ENCODE measurements around the gene NOVA2. TPM values are rescaled to one million over a fixed set of nuclear protein-coding genes. Genes with fewer than 3 reads are reported as not detected.

Gene NOVA2
- total RNA-seq, 2 donors from 2014 or later = not detected

DNA sequence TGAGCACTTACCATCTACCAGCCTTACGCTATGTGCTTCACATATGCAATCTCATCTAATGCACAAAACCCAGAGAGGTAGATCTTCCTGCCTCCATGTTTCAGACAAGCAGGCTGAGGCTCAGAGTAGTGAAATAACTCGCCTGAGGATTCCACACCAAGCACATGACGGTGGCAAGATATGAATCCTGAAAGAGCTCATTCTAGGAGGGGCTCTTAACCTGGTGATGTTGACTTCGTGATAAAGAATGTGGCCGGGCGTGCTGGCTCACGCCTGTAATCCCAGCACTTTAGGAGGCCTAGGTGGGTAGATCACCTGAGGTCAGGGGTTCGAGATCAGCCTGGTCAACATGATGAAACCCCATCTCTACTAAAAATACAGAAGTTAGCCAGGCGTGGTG lies 5.0 kb downstream of the NOVA2 start:
- H3K36me3 Mint-ChIP-seq (ENCODE audit: low read depth) = peaks cover 17% of the 10 kb centered on the region
- H3K4me1 Mint-ChIP-seq = peaks cover 15% of the 10 kb centered on the region
- DNase-seq = no peak
- no peak for ATAC-seq
- no peak overlapping the region for H3K27ac Mint-ChIP-seq
- H3K9me3 ChIP-seq (ENCODE audit: control insufficient read depth, low read length, poor library complexity, severe bottlenecking) = no peaks in the 10 kb centered on the region
- H3K27me3 Mint-ChIP-seq = peaks cover 79% of the 10 kb centered on the region
- no peak overlapping the region for H3K4me3 Mint-ChIP-seq

GRCh38 chr19:45967246-45967645 lies 6.4 kb downstream of the NOVA2 start:
- no peaks in the 10 kb centered on the region for H3K9me3 ChIP-seq (ENCODE audit: control insufficient read depth, low read length, poor library complexity, severe bottlenecking)
- Mint-ChIP-seq H3K4me1 (peaks cover 10% of the 10 kb centered on the region), H3K36me3 (ENCODE audit: low read depth) (peaks cover 12% of the 10 kb centered on the region), H3K27ac (no peak overlapping the region), H3K27me3 (peaks cover 85% of the 10 kb centered on the region), H3K4me3 (no peak overlapping the region)
- DNase-seq = no peak
- ATAC-seq = no peak

DNA sequence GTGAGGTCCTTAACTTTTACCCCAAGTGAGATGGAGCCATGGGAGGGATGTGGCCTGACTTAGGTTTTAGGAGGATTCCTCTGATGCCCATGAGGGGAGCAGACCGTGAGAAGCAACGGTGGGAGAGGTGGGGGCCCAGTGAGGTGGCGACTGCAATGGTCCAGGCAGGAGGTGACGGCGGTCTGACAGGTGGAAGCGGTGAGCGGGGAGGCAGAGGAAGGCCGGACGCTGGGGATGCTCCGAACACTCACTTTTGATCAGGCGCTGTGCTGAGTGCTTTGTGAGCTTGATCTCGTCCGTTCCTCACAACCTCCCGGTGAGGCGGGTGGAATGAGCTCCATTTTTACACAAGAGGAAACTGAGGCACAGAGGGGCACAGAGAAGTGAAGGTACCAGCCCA lies 11.6 kb downstream of the NOVA2 start:
- no peaks in the 10 kb centered on the region for H3K9me3 ChIP-seq (ENCODE audit: control insufficient read depth, low read length, poor library complexity, severe bottlenecking)
- Mint-ChIP-seq H3K27ac (no peak overlapping the region), H3K4me3 (no peak overlapping the region), H3K4me1 (peaks cover 4% of the 10 kb centered on the region), H3K36me3 (ENCODE audit: low read depth) (peaks cover 18% of the 10 kb centered on the region), H3K27me3 (peaks cover 75% of the 10 kb centered on the region)
- no peak for DNase-seq
- no peak for ATAC-seq

DNA sequence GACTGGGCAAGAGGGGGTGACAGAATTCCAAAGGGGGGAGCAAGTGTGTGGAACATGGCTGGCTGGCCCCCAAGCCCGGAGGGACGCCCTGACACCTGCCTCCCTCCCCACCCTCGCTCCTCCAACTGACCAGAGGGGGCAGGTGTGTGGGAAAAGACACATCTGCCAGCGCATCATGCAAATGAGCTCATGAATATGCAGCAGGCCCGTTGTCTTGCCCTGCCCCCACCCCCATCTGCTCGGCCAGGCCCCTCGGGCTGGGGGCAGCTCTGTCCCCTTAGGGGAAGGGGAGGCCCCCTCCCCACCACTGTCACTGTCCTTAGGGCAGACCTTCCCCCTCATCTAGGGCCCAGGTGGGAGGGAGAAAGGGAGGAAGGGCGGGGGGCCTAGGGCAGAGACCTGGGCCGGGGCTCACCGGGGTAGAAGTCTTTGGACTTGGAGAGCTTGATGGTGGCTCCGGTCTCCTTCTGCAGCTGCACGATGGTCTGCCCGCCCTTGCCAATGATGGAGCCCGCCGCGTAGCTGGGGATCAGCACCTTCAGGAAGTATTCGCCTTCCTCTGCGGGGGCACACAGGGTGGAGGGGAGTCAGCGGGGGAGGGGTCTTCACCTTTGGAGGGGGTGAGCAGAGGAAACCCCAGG lies 12.9 kb downstream of the NOVA2 start:
- Mint-ChIP-seq H3K27ac (no peak overlapping the region), H3K27me3 (peaks cover 71% of the 10 kb centered on the region), H3K4me3 (no peak overlapping the region), H3K4me1 (peaks cover 4% of the 10 kb centered on the region), H3K36me3 (ENCODE audit: low read depth) (peaks cover 18% of the 10 kb centered on the region)
- no peak for DNase-seq
- H3K9me3 ChIP-seq (ENCODE audit: control insufficient read depth, low read length, poor library complexity, severe bottlenecking) = no peaks in the 10 kb centered on the region
- ATAC-seq = no peak

- H3K9me3 ChIP-seq (ENCODE audit: control insufficient read depth, low read length, poor library complexity, severe bottlenecking) = no peaks in the 10 kb centered on the region
- DNase-seq = no peak
- Mint-ChIP-seq H3K4me1 (peaks cover 4% of the 10 kb centered on the region), H3K27ac (no peak overlapping the region), H3K36me3 (ENCODE audit: low read depth) (peaks cover 16% of the 10 kb centered on the region), H3K4me3 (peak overlapping the region; percentile 47), H3K27me3 (peaks cover 68% of the 10 kb centered on the region)
- ATAC-seq = no peak
These were observed 14.1 kb downstream of the NOVA2 start for GRCh38 chr19:45959517-45960025.

DNA sequence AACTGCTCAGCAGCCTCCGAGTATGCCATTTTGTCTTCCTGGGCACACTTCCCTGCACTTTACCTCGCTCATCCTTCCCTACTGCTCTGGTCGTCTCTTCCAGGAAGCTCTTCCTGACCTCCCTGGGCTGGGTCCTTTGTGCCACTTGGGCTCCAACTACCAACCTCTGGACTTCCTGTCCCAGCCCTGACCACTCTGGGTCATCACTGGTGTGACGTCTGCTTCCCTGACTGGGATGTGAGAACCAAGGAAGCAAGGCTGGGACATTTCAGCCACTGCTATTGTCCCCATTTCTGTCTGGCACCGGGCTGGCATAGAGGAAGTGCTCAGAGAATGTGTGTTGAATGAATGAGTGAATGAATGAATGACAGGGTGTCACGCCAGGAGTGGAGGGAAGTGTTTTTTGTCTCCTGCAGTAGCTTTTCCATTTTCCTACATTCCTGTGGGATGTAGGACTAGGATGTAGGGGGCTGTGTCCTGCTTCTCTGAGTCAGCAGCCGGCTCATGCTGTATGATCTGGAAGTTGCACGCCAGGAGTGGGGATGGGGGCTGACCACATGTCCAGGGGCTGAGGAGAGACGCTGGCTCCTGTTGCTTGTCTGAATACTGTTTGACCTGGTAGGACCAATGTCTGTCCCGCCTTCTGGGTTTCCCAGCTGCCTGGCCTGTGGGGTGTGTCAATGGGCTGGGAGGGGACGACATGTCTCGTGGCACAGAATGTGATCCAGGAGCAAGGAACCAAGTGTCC lies 14.7 kb downstream of the NOVA2 start:
- Mint-ChIP-seq H3K4me3 (peak overlapping the region; percentile 47), H3K27me3 (peaks cover 69% of the 10 kb centered on the region), H3K27ac (no peak overlapping the region), H3K4me1 (peaks cover 4% of the 10 kb centered on the region), H3K36me3 (ENCODE audit: low read depth) (peaks cover 16% of the 10 kb centered on the region)
- ATAC-seq = no peak
- no peak for DNase-seq
- H3K9me3 ChIP-seq (ENCODE audit: control insufficient read depth, low read length, poor library complexity, severe bottlenecking) = no peaks in the 10 kb centered on the region

DNA sequence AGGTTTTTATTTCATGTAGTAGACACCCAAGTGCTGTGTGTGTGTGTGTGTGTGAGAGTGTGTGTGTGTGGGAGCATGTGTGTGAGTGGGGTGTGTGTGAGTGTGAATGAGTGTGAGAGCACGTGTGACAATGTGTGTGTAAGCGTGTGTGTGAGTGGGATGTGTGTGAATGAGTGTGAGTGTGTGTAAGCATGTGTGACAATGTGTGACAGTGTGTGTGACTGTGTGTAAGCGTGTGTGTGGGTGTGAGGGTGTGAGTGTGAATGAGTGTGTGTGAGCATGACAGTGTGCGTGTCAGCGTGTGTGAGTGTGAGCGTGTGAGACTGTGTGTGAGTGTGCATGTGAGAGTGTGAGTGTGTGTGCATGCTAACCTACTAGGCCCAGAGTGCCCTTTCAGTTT lies 15.3 kb downstream of the NOVA2 start:
- H3K27me3 Mint-ChIP-seq = peaks cover 70% of the 10 kb centered on the region

DNA sequence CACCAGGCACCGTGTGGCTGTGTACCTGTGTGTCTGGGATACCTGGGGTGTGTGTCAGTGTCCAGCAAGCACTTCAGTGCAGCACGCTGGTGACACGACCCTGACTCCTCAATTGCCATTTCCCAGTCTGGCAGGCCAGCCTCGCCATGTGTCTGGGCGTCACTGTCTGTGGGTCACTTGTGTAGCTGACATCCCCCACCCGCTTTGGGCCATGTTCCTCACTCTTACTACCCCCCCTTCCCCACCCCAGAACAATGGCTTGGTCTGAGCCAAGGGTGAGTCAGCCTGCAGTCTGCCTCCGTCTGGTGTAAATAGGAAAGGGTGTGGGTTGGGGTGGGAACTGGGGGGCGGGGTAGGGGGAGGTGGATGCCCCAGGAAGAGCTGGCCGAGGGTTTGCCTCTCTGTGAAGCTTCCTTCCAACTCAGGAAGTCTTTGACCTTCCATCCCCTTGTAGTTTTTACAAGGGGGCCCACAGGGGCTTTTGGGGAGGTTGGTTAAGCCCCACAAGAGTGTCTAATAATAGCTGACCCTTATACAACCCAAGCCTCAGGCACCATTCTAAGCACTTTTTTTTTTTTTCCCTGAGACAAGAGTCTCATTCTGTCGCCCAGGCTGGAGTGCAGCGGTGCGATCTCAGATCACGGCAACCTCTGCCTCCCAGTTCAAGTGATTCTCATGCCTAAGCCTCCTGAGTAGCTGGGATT lies 17.6 kb downstream of the NOVA2 start:
- H3K4me3 Mint-ChIP-seq = no peak overlapping the region
- H3K36me3 Mint-ChIP-seq (ENCODE audit: low read depth) = peaks cover 13% of the 10 kb centered on the region
- DNase-seq (no peak), ATAC-seq (no peak)
- H3K4me1 Mint-ChIP-seq = peaks cover 6% of the 10 kb centered on the region
- H3K9me3 ChIP-seq (ENCODE audit: control insufficient read depth, low read length, poor library complexity, severe bottlenecking) = no peaks in the 10 kb centered on the region
- H3K27me3 Mint-ChIP-seq = peaks cover 51% of the 10 kb centered on the region
- H3K27ac Mint-ChIP-seq = no peak overlapping the region

More for the DNA sequence above, 15.3 kb downstream of the NOVA2 start:
- Mint-ChIP-seq H3K4me3 (no peak overlapping the region), H3K4me1 (peaks cover 4% of the 10 kb centered on the region), H3K36me3 (ENCODE audit: low read depth) (peaks cover 16% of the 10 kb centered on the region), H3K27ac (no peak overlapping the region)
- no peak for DNase-seq
- no peak for ATAC-seq
- no peaks in the 10 kb centered on the region for H3K9me3 ChIP-seq (ENCODE audit: control insufficient read depth, low read length, poor library complexity, severe bottlenecking)

GRCh38 chr19:45954156-45954555 lies 19.5 kb downstream of the NOVA2 start:
- no peaks in the 10 kb centered on the region for H3K9me3 ChIP-seq (ENCODE audit: control insufficient read depth, low read length, poor library complexity, severe bottlenecking)
- Mint-ChIP-seq H3K27ac (no peak overlapping the region), H3K36me3 (ENCODE audit: low read depth) (peaks cover 3% of the 10 kb centered on the region), H3K4me3 (no peak overlapping the region), H3K4me1 (peaks cover 2% of the 10 kb centered on the region), H3K27me3 (peaks cover 43% of the 10 kb centered on the region)
- no peak for DNase-seq
- no peak for ATAC-seq

GRCh38 chr19:45953676-45954075 lies 20.0 kb downstream of the NOVA2 start:
- no peak for ATAC-seq
- H3K9me3 ChIP-seq (ENCODE audit: control insufficient read depth, low read length, poor library complexity, severe bottlenecking) = no peaks in the 10 kb centered on the region
- Mint-ChIP-seq H3K27ac (no peak overlapping the region), H3K4me1 (peaks cover 2% of the 10 kb centered on the region), H3K36me3 (ENCODE audit: low read depth) (peaks cover 3% of the 10 kb centered on the region), H3K27me3 (peaks cover 41% of the 10 kb centered on the region), H3K4me3 (no peak overlapping the region)
- DNase-seq = no peak

- no peaks in the 10 kb centered on the region for H3K36me3 Mint-ChIP-seq (ENCODE audit: low read depth)
- ATAC-seq (peak; percentile 49), DNase-seq (no peak)
- H3K27ac Mint-ChIP-seq = no peak overlapping the region
- H3K9me3 ChIP-seq (ENCODE audit: control insufficient read depth, low read length, poor library complexity, severe bottlenecking) = no peaks in the 10 kb centered on the region
- peaks cover 36% of the 10 kb centered on the region for H3K27me3 Mint-ChIP-seq
- H3K4me3 Mint-ChIP-seq = peak overlapping the region; percentile 55
- peaks cover 2% of the 10 kb centered on the region for H3K4me1 Mint-ChIP-seq
These were observed 20.8 kb downstream of the NOVA2 start for GRCh38 chr19:45952686-45953505.

DNA sequence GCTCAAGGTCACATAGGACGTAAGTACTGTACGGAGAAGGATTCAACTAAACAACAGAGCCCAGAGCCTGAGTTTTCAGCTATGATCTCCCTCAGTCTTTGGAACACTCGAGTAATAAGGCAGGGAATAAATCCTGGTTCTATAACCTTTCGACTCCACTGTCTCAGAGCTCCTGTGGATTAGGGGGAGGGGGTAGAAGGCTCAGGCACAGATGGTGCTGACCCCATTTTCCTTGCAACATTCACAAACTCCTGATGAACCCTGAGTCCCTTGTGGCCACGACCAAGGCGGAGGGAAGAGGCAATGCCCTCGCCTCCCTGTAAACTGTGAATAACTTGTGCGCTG lies 21.4 kb downstream of the NOVA2 start:
- H3K4me1 Mint-ChIP-seq = peaks cover 2% of the 10 kb centered on the region
- H3K36me3 Mint-ChIP-seq (ENCODE audit: low read depth) = no peaks in the 10 kb centered on the region
- no peak overlapping the region for H3K27ac Mint-ChIP-seq
- ATAC-seq = no peak
- peaks cover 37% of the 10 kb centered on the region for H3K27me3 Mint-ChIP-seq
- H3K9me3 ChIP-seq (ENCODE audit: control insufficient read depth, low read length, poor library complexity, severe bottlenecking) = no peaks in the 10 kb centered on the region
- DNase-seq = no peak
- peak overlapping the region; percentile 34 for H3K4me3 Mint-ChIP-seq

GRCh38 chr19:45947926-45948325 lies 25.7 kb downstream of the NOVA2 start:
- Mint-ChIP-seq H3K27me3 (peaks cover 41% of the 10 kb centered on the region), H3K27ac (no peak overlapping the region), H3K4me3 (no peak overlapping the region), H3K4me1 (peaks cover 2% of the 10 kb centered on the region), H3K36me3 (ENCODE audit: low read depth) (peaks cover 2% of the 10 kb centered on the region)
- DNase-seq (no peak), ATAC-seq (no peak)
- H3K9me3 ChIP-seq (ENCODE audit: control insufficient read depth, low read length, poor library complexity, severe bottlenecking) = no peaks in the 10 kb centered on the region
